Measurements from ENCODE around the gene COX6A1. TPM values are rescaled to one million over a fixed set of nuclear protein-coding genes. Genes with fewer than 3 reads are reported as not detected.
A peak's percentile ranks its signal among the peaks of the same experiment; 100 is the strongest.

The COX6A1 gene
- polyA plus RNA-seq, 1 donor from 2014 or later = 2,017 TPM

GRCh38 chr12:120412421-120412820, 25.5 kb upstream of the COX6A1 start:
- no peaks in the 10 kb centered on the region for H3K79me2 ChIP-seq (replicated peaks; ENCODE audit: insufficient read depth, low read length)
- no peak overlapping the region for H3K9ac ChIP-seq (ENCODE audit: low read length)
- no peaks in the 10 kb centered on the region for H3F3A ChIP-seq (ENCODE audit: insufficient read depth, low read length, poor library complexity, severe bottlenecking)
- no peaks in the 10 kb centered on the region for H3K9me3 ChIP-seq (ENCODE audit: low read length)
- H3K4me2 ChIP-seq (ENCODE audit: low read length) = no peak overlapping the region
- H3K4me3 ChIP-seq (ENCODE audit: low read length) = no peak overlapping the region
- H4K20me1 ChIP-seq (ENCODE audit: insufficient read depth) = no peaks in the 10 kb centered on the region
- H3K9me2 ChIP-seq (ENCODE audit: insufficient read depth, low read length) = no peaks in the 10 kb centered on the region
- no peak for TF ChIP-seq EZH2 (IDR thresholded peaks at IDR 0.05; ENCODE audit: borderline replicate concordance, insufficient read depth, low read length, poor library complexity, severe bottlenecking)
- TF ChIP-seq TAF1 (IDR thresholded peaks at IDR 0.05; ENCODE audit: low read depth) = no peak
- TF ChIP-seq CTCF (IDR thresholded peaks at IDR 0.05; ENCODE audit: poor library complexity, severe bottlenecking) = no peak
- no peak for TF ChIP-seq RAD21 (conservative IDR thresholded peaks at IDR 0.05)
- no peak for TF ChIP-seq POLR2AphosphoS5 (IDR thresholded peaks at IDR 0.05)
- no peak for TF ChIP-seq MXI1 (conservative IDR thresholded peaks at IDR 0.05; ENCODE audit: poor library complexity, severe bottlenecking)
- TF ChIP-seq EP300 (conservative IDR thresholded peaks at IDR 0.05; ENCODE audit: poor library complexity, severe bottlenecking) = no peak
- TF ChIP-seq REST (IDR thresholded peaks at IDR 0.05; ENCODE audit: borderline replicate concordance) = no peak
- no peak for TF ChIP-seq SMC3 (conservative IDR thresholded peaks at IDR 0.05; ENCODE audit: poor library complexity)
- no peaks in the 10 kb centered on the region for H3K36me3 ChIP-seq (ENCODE audit: insufficient read depth, low read length)
- H2AFZ ChIP-seq (ENCODE audit: low read depth, low read length) = no peak overlapping the region
- no peak overlapping the region for H3K27ac ChIP-seq (ENCODE audit: low read length)
- no peaks in the 10 kb centered on the region for H3K27me3 ChIP-seq (ENCODE audit: insufficient read depth, low read depth, low read length)

- Histone ChIP-seq H3K36me3 (ENCODE audit: insufficient read depth, low read length) (no peaks in the 10 kb centered on the region), H3K27me3 (ENCODE audit: insufficient read depth, low read depth, low read length) (no peaks in the 10 kb centered on the region), H3K9me3 (ENCODE audit: low read length) (no peaks in the 10 kb centered on the region), H3K4me3 (ENCODE audit: low read length) (no peak overlapping the region), H3K4me2 (ENCODE audit: low read length) (no peak overlapping the region), H4K20me1 (ENCODE audit: insufficient read depth) (no peaks in the 10 kb centered on the region), H3K9ac (ENCODE audit: low read length) (peak overlapping the region; percentile 3), H2AFZ (ENCODE audit: low read depth, low read length) (peak overlapping the region; percentile 33), H3K27ac (ENCODE audit: low read length) (no peak overlapping the region), H3K79me2 (replicated peaks; ENCODE audit: insufficient read depth, low read length) (no peaks in the 10 kb centered on the region), H3F3A (ENCODE audit: insufficient read depth, low read length, poor library complexity, severe bottlenecking) (no peaks in the 10 kb centered on the region), H3K9me2 (ENCODE audit: insufficient read depth, low read length) (no peaks in the 10 kb centered on the region)
- TF ChIP-seq EZH2 (IDR thresholded peaks at IDR 0.05; ENCODE audit: borderline replicate concordance, insufficient read depth, low read length, poor library complexity, severe bottlenecking) = no peak
- TF ChIP-seq SMC3 (conservative IDR thresholded peaks at IDR 0.05; ENCODE audit: poor library complexity) = no peak
- TF ChIP-seq MXI1 (conservative IDR thresholded peaks at IDR 0.05; ENCODE audit: poor library complexity, severe bottlenecking) = no peak
- no peak for TF ChIP-seq REST (IDR thresholded peaks at IDR 0.05; ENCODE audit: borderline replicate concordance)
- no peak for TF ChIP-seq EP300 (conservative IDR thresholded peaks at IDR 0.05; ENCODE audit: poor library complexity, severe bottlenecking)
- TF ChIP-seq POLR2AphosphoS5 (IDR thresholded peaks at IDR 0.05) = no peak
- TF ChIP-seq CTCF (IDR thresholded peaks at IDR 0.05; ENCODE audit: poor library complexity, severe bottlenecking) = no peak
- TF ChIP-seq TAF1 (IDR thresholded peaks at IDR 0.05; ENCODE audit: low read depth) = no peak
- TF ChIP-seq RAD21 (conservative IDR thresholded peaks at IDR 0.05) = no peak
Observed at GRCh38 chr12:120413901-120414695, 23.8 kb upstream of the COX6A1 start.

Data from neural cell (in vitro differentiated cells).